Neuronal stem cell (in vitro differentiated cells): ENCODE data around the gene ZXDC.

Experiments used
- DNase-seq: peaks from one replicate; pipeline ENCODE4 v3.0.0-alpha.2; 2013; ENCODE audit warnings: low spot score
- H2AFZ ChIP-seq: one replicate; pipeline ENCODE4 v1.6.1; 2013; ENCODE audit warnings: mild to moderate bottlenecking, low read length, inconsistent platforms
- H2AK5ac ChIP-seq: 2 replicates; pipeline ENCODE4 v1.6.1; 2013; ENCODE audit warnings: low read depth, mild to moderate bottlenecking, inconsistent platforms, low read length, moderate library complexity, mixed read lengths
- H2BK120ac ChIP-seq: 2 replicates; pipeline ENCODE4 v1.6.1; 2013; ENCODE audit warnings: low read depth, mild to moderate bottlenecking, inconsistent platforms, low read length, moderate library complexity, mixed read lengths
- H2BK12ac ChIP-seq: one replicate; pipeline ENCODE4 v1.6.1; 2013; ENCODE audit warnings: low read length, inconsistent platforms
- H2BK15ac ChIP-seq: 2 replicates; pipeline ENCODE4 v1.6.1; 2013; ENCODE audit warnings: mild to moderate bottlenecking, low read length, inconsistent platforms, mixed read lengths
- H2BK5ac ChIP-seq: one replicate; pipeline ENCODE4 v1.6.1; 2013; ENCODE audit warnings: inconsistent platforms, mild to moderate bottlenecking, low read length, moderate library complexity
- H3K14ac ChIP-seq: one replicate; pipeline ENCODE4 v1.6.1; 2013; ENCODE audit warnings: low read length, inconsistent platforms
- H3K18ac ChIP-seq: 2 replicates; pipeline ENCODE4 v1.6.1; 2013; ENCODE audit warnings: low read length, inconsistent platforms
- H3K23ac ChIP-seq: 2 replicates; pipeline ENCODE4 v1.6.1; 2013; ENCODE audit warnings: low read depth, mild to moderate bottlenecking, mixed read lengths, low read length, inconsistent platforms; ENCODE audit not compliant: poor library complexity
- H3K27ac ChIP-seq: replicated peaks from 3 replicates; pipeline ENCODE4 v1.5.1; 2013; ENCODE audit warnings: low read length, inconsistent platforms
- H3K27me3 ChIP-seq, 3 experiments: 2 replicates each; pipeline ENCODE4 v1.6.1; 2013; ENCODE audit warnings: low read length in 3 of 3, mild to moderate bottlenecking in 2 of 3, inconsistent platforms in 1 of 3, low read depth in 1 of 3, mixed read lengths in 1 of 3, moderate library complexity in 1 of 3; ENCODE audit not compliant: control insufficient read depth in 3 of 3, insufficient read depth in 3 of 3
- H3K36me3 ChIP-seq, 2 donors: replicated peaks in 1 of 2; 2 replicates each; pipeline ENCODE4 v1.6.1; 2013; ENCODE audit warnings: low read length in 2 of 2; ENCODE audit not compliant: control insufficient read depth in 2 of 2, insufficient read depth in 2 of 2
- H3K4ac ChIP-seq: 2 replicates; pipeline ENCODE4 v1.6.1; 2013; ENCODE audit warnings: inconsistent platforms, mild to moderate bottlenecking, low read length, moderate library complexity
- H3K4me1 ChIP-seq, 2 donors: 1 replicate in 1 of 2; 2 replicates in 1 of 2; pipeline ENCODE4 v1.6.1; 2013; ENCODE audit warnings: low read length in 2 of 2, low read depth in 1 of 2; ENCODE audit not compliant: control insufficient read depth in 2 of 2, insufficient read depth in 1 of 2
- H3K4me2 ChIP-seq: one replicate; pipeline ENCODE4 v1.6.1; 2013; ENCODE audit warnings: mild to moderate bottlenecking, low read length, inconsistent platforms; ENCODE audit not compliant: insufficient read depth, poor library complexity, severe bottlenecking
- H3K4me3 ChIP-seq, 2 donors: 2 replicates each; pipeline ENCODE4 v1.5.1; 2013; ENCODE audit warnings: low read length in 2 of 2, mild to moderate bottlenecking in 2 of 2, inconsistent platforms in 1 of 2, moderate library complexity in 1 of 2
- H3K79me1 ChIP-seq: one replicate; pipeline ENCODE4 v1.6.1; 2013; ENCODE audit warnings: low read depth, mild to moderate bottlenecking, inconsistent platforms, low read length, moderate library complexity
- H3K9ac ChIP-seq: one replicate; pipeline ENCODE4 v1.6.1; 2013; ENCODE audit warnings: mild to moderate bottlenecking, low read depth, low read length, inconsistent platforms; ENCODE audit not compliant: poor library complexity
- H3K9me3 ChIP-seq, 2 donors: replicated peaks in 1 of 2; 2 replicates each; pipeline versions ENCODE3 to v1.6.1; 2013; ENCODE audit warnings: low read length in 2 of 2, mild to moderate bottlenecking in 2 of 2, inconsistent platforms in 1 of 2, low read depth in 1 of 2, mixed read lengths in 1 of 2, moderate library complexity in 1 of 2; ENCODE audit not compliant: control insufficient read depth in 2 of 2, insufficient read depth in 1 of 2
- H4K8ac ChIP-seq: one replicate; pipeline ENCODE4 v1.6.1; 2013; ENCODE audit warnings: low read depth, mild to moderate bottlenecking, inconsistent platforms, low read length, moderate library complexity
- H4K91ac ChIP-seq: one replicate; pipeline ENCODE4 v1.6.1; 2013; ENCODE audit warnings: low read length, low read depth, mild to moderate bottlenecking, inconsistent platforms; ENCODE audit not compliant: poor library complexity
- WGBS, 2 donors: extraction: QIAGEN DNeasy Blood & Tissue Kit; methylation state at CpG; one replicate each; pipeline ENCODE4 v1.1.7; 2013; ENCODE audit warnings: missing lambda C conversion rate in 2 of 2, mixed read lengths in 1 of 2; ENCODE audit not compliant: insufficient read length in 2 of 2, insufficient replicate concordance in 1 of 2; ENCODE audit errors: extremely low coverage in 2 of 2; 5-methylcytosine and 5-hydroxymethylcytosine counted together

The ZXDC gene

GRCh38 chr3:126433105-126433430 lies 42.6 kb downstream of the ZXDC start:
- no peak overlapping the region for H3K27ac ChIP-seq
- no peaks in the 10 kb centered on the region for H3K4me1 ChIP-seq
- H3K9me3 ChIP-seq: no peaks in the 10 kb centered on the region
- no peak overlapping the region for H2AFZ ChIP-seq
- H2AK5ac ChIP-seq: no peak overlapping the region
- H3K4me2 ChIP-seq: no peak overlapping the region
- no peak overlapping the region for H3K4ac ChIP-seq
- H3K79me1 ChIP-seq: no peaks in the 10 kb centered on the region
- no peak overlapping the region for H3K9ac ChIP-seq
- H2BK12ac ChIP-seq: no peak overlapping the region
- no peak overlapping the region for H3K14ac ChIP-seq
- DNase-seq: no peak
- no peak overlapping the region for H4K8ac ChIP-seq
- WGBS, 2 donors: no CpG with 5 or more reads among the region's 6 CpGs
- H3K23ac ChIP-seq: no peak overlapping the region
- H3K27me3 ChIP-seq: no peaks in the 10 kb centered on the region
- no peak overlapping the region for H3K18ac ChIP-seq
- no peak overlapping the region for H2BK15ac ChIP-seq
- H3K36me3 ChIP-seq: peaks cover 0 to 13% of the 10 kb centered on the region in 2 donors
- no peak overlapping the region for H3K4me3 ChIP-seq
- H2BK120ac ChIP-seq: no peak overlapping the region
- no peak overlapping the region for H4K91ac ChIP-seq
- no peak overlapping the region for H2BK5ac ChIP-seq

GRCh38 chr3:126432361-126433104 lies 43.2 kb downstream of the ZXDC start:
- no peak for DNase-seq
- Histone ChIP-seq H2BK12ac (no peak overlapping the region), H3K79me1 (no peaks in the 10 kb centered on the region), H3K4me3 (no peak overlapping the region), H4K8ac (no peak overlapping the region), H2BK15ac (no peak overlapping the region), H3K4me2 (no peak overlapping the region), H3K9ac (no peak overlapping the region), H3K4ac (no peak overlapping the region), H2AFZ (no peak overlapping the region), H3K27me3 (no peaks in the 10 kb centered on the region), H3K14ac (no peak overlapping the region), H3K9me3 (no peaks in the 10 kb centered on the region), H4K91ac (no peak overlapping the region), H2BK120ac (no peak overlapping the region), H3K4me1 (no peaks in the 10 kb centered on the region), H3K36me3 (peaks cover 0 to 8% of the 10 kb centered on the region in 2 donors), H2AK5ac (no peak overlapping the region), H3K18ac (no peak overlapping the region), H3K23ac (no peak overlapping the region), H2BK5ac (no peak overlapping the region), H3K27ac (no peak overlapping the region)
- no CpG with 5 or more reads among the region's 4 CpGs for WGBS, 2 donors

- Histone ChIP-seq H3K9me3 (peaks cover under 1 to 1% of the 10 kb centered on the region in 2 donors), H3K14ac (no peak overlapping the region), H2BK12ac (no peak overlapping the region), H2BK5ac (no peak overlapping the region), H3K18ac (no peak overlapping the region), H2BK120ac (no peak overlapping the region), H2BK15ac (no peak overlapping the region), H4K91ac (no peak overlapping the region), H3K23ac (peak overlapping the region; percentile 80), H2AFZ (no peak overlapping the region), H4K8ac (no peak overlapping the region), H3K9ac (no peak overlapping the region), H3K79me1 (no peaks in the 10 kb centered on the region), H3K27ac (no peak overlapping the region), H3K4me2 (no peak overlapping the region), H3K36me3 (no peaks in the 10 kb centered on the region), H2AK5ac (no peak overlapping the region), H3K27me3 (no peaks in the 10 kb centered on the region), H3K4me3 (no peak overlapping the region), H3K4ac (no peak overlapping the region), H3K4me1 (no peaks in the 10 kb centered on the region)
- no peak for DNase-seq
- WGBS, 2 donors: no CpG with 5 or more reads among the region's 1 CpG
Observed at GRCh38 chr3:126431103-126431534, 44.6 kb downstream of the ZXDC start.

- Histone ChIP-seq H2BK5ac (no peak overlapping the region), H2AK5ac (no peak overlapping the region), H3K18ac (no peak overlapping the region), H2BK120ac (no peak overlapping the region), H3K4me1 (no peaks in the 10 kb centered on the region), H3K9me3 (peaks cover 4 to 8% of the 10 kb centered on the region in 2 donors), H3K9ac (no peak overlapping the region), H3K4me2 (no peak overlapping the region), H2AFZ (no peak overlapping the region), H3K36me3 (no peaks in the 10 kb centered on the region), H3K79me1 (no peaks in the 10 kb centered on the region), H2BK12ac (no peak overlapping the region), H3K23ac (no peak overlapping the region), H3K4me3 (peak overlapping the region in 1 of 2 donors; percentile 30), H2BK15ac (no peak overlapping the region), H3K4ac (no peak overlapping the region), H3K14ac (no peak overlapping the region), H3K27me3 (no peaks in the 10 kb centered on the region), H3K27ac (no peak overlapping the region), H4K91ac (no peak overlapping the region), H4K8ac (no peak overlapping the region)
- no peak for DNase-seq
- no CpG with 5 or more reads among the region's 3 CpGs for WGBS, 2 donors
Observed at GRCh38 chr3:126424751-126425150, 50.9 kb downstream of the ZXDC start.
